H9 (cell line): ENCODE data around the gene UVRAG. TPM values are rescaled to one million over a fixed set of nuclear protein-coding genes. Genes with fewer than 3 reads are reported as not detected.
A peak's percentile ranks its signal among the peaks of the same experiment; 100 is the strongest.

Experiments
- DNase-seq: peaks from one replicate; pipeline ENCODE4 v3.0.0-alpha.2; 2017
- H2AFZ ChIP-seq: one replicate; pipeline ENCODE4 v1.6.1; 2013; ENCODE audit warnings: mild to moderate bottlenecking, low read length, control low read depth, moderate library complexity
- H2AK5ac ChIP-seq: 2 replicates; pipeline ENCODE4 v1.6.1; 2013; ENCODE audit warnings: low read length, control low read depth, mixed read lengths; ENCODE audit not compliant: insufficient read length
- H2BK120ac ChIP-seq: one replicate; pipeline ENCODE4 v1.6.1; 2013; ENCODE audit warnings: low read depth, mild to moderate bottlenecking, low read length, control low read depth, inconsistent platforms; ENCODE audit not compliant: poor library complexity, severe bottlenecking
- H2BK12ac ChIP-seq: 2 replicates; pipeline ENCODE4 v1.6.1; 2013; ENCODE audit warnings: low read length, control low read depth, mixed read lengths, low read depth; ENCODE audit not compliant: insufficient read length
- H2BK15ac ChIP-seq: 2 replicates; pipeline ENCODE4 v1.6.1; 2013; ENCODE audit warnings: low read depth, low read length, control low read depth
- H2BK20ac ChIP-seq: one replicate; pipeline ENCODE4 v1.6.1; 2013; ENCODE audit warnings: low read depth, mild to moderate bottlenecking, low read length, control low read depth, inconsistent platforms; ENCODE audit not compliant: poor library complexity, severe bottlenecking
- H2BK5ac ChIP-seq: 2 replicates; pipeline ENCODE4 v1.6.1; 2013; ENCODE audit warnings: low read length, control low read depth, mixed read lengths; ENCODE audit not compliant: insufficient read length
- H3K14ac ChIP-seq: 2 replicates; pipeline ENCODE4 v1.6.1; 2013; ENCODE audit warnings: low read length, control low read depth; ENCODE audit not compliant: insufficient read depth
- H3K18ac ChIP-seq: 2 replicates; pipeline ENCODE4 v1.6.1; 2013; ENCODE audit warnings: low read depth, mild to moderate bottlenecking, mixed read lengths, low read length, control low read depth; ENCODE audit not compliant: insufficient read length
- H3K23ac ChIP-seq: 2 replicates; pipeline ENCODE4 v1.6.1; 2013; ENCODE audit warnings: low read length, control low read depth, mixed read lengths, low read depth; ENCODE audit not compliant: insufficient read length
- H3K23me2 ChIP-seq: 2 replicates; pipeline ENCODE4 v1.6.1; 2013; ENCODE audit warnings: low read depth, mild to moderate bottlenecking, mixed read lengths, low read length, control low read depth; ENCODE audit not compliant: insufficient read length, poor library complexity, severe bottlenecking
- H3K27ac ChIP-seq: 2 replicates; pipeline ENCODE4 v1.5.1; 2013; ENCODE audit warnings: low read length, control low read depth, mixed read lengths, low read depth; ENCODE audit not compliant: insufficient read length
- H3K27me3 ChIP-seq: 2 replicates; pipeline ENCODE4 v1.6.1; 2013; ENCODE audit warnings: low read length, control low read depth, inconsistent platforms; ENCODE audit not compliant: insufficient read depth
- H3K4ac ChIP-seq: 2 replicates; pipeline ENCODE4 v1.6.1; 2013; ENCODE audit warnings: low read depth, mild to moderate bottlenecking, control low read depth, inconsistent platforms, low read length, moderate library complexity
- H3K4me1 ChIP-seq: 2 replicates; pipeline ENCODE4 v1.6.1; 2013; ENCODE audit warnings: low read length, control low read depth, inconsistent platforms; ENCODE audit not compliant: insufficient read depth
- H3K4me2 ChIP-seq: 2 replicates; pipeline ENCODE4 v1.6.1; 2013; ENCODE audit warnings: low read length, control low read depth, mixed read lengths; ENCODE audit not compliant: insufficient read length, insufficient read depth
- H3K56ac ChIP-seq: 2 replicates; pipeline ENCODE4 v1.6.1; 2013; ENCODE audit warnings: low read depth, mild to moderate bottlenecking, mixed read lengths, low read length, control low read depth; ENCODE audit not compliant: insufficient read length
- H3K79me1 ChIP-seq: 2 replicates; pipeline ENCODE4 v1.6.1; 2013; ENCODE audit warnings: low read depth, mild to moderate bottlenecking, moderate library complexity, low read length, control low read depth, inconsistent platforms; ENCODE audit not compliant: insufficient read depth, poor library complexity, severe bottlenecking
- H3K79me2 ChIP-seq: 2 replicates; pipeline ENCODE4 v1.6.1; 2013; ENCODE audit warnings: low read length, control low read depth, inconsistent platforms; ENCODE audit not compliant: insufficient read depth
- H3K9ac ChIP-seq: 2 replicates; pipeline ENCODE4 v1.6.1; 2013; ENCODE audit warnings: low read length, control low read depth, mixed read lengths; ENCODE audit not compliant: insufficient read length; ENCODE audit errors: extremely low read depth
- H3K9me3 ChIP-seq: one replicate; pipeline ENCODE4 v1.6.1; 2013; ENCODE audit warnings: low read depth, low read length, inconsistent platforms; ENCODE audit not compliant: control insufficient read depth
- H3T11ph ChIP-seq: one replicate; pipeline ENCODE4 v1.6.1; 2013; ENCODE audit warnings: mild to moderate bottlenecking, low read length, control low read depth, inconsistent platforms
- H4K20me1 ChIP-seq: one replicate; pipeline ENCODE4 v1.6.1; 2013; ENCODE audit not compliant: control insufficient read depth, insufficient read length, insufficient read depth
- H4K5ac ChIP-seq: 2 replicates; pipeline ENCODE4 v1.6.1; 2013; ENCODE audit warnings: low read depth, mild to moderate bottlenecking, mixed read lengths, low read length, control low read depth; ENCODE audit not compliant: insufficient read length
- H4K8ac ChIP-seq: replicated peaks from 2 replicates; pipeline ENCODE4 v1.6.1; 2013; ENCODE audit warnings: low read length, control low read depth, mixed read lengths, low read depth; ENCODE audit not compliant: insufficient read length
- H4K91ac ChIP-seq: 2 replicates; pipeline ENCODE4 v1.6.1; 2013; ENCODE audit warnings: low read depth, mild to moderate bottlenecking, moderate library complexity, mixed read lengths, low read length, control low read depth; ENCODE audit not compliant: insufficient read length
- H3K27ac Mint-ChIP-seq, 3 experiments: 2 replicates in 2 of 3; 3 replicates in 1 of 3; pipeline ENCODE4 v1.8.0; 2020 to 2021; ENCODE audit warnings: mixed read lengths in 3 of 3, mild to moderate bottlenecking in 1 of 3, moderate library complexity in 1 of 3
- H3K27me3 Mint-ChIP-seq: 2 replicates; pipeline ENCODE4 v1.8.0; 2021; ENCODE audit warnings: low read depth, mild to moderate bottlenecking, moderate library complexity, mixed read lengths
- H3K36me3 Mint-ChIP-seq, 3 experiments: 2 replicates in 2 of 3; 3 replicates in 1 of 3; pipeline ENCODE4 v1.8.0; 2020 to 2021; ENCODE audit warnings: low read depth in 3 of 3, mixed read lengths in 3 of 3; ENCODE audit not compliant: insufficient read depth in 1 of 3
- H3K4me1 Mint-ChIP-seq, 2 experiments: 2 replicates each; pipeline ENCODE4 v1.8.0; 2020; ENCODE audit warnings: mixed read lengths in 2 of 2
- H3K4me3 Mint-ChIP-seq, 2 experiments: 2 replicates in 1 of 2; 3 replicates in 1 of 2; pipeline ENCODE4 v1.8.0; 2020 to 2021; ENCODE audit warnings: mild to moderate bottlenecking in 2 of 2, mixed read lengths in 2 of 2, moderate library complexity in 1 of 2
- H3K9me3 Mint-ChIP-seq, 2 experiments: 2 replicates in 1 of 2; 3 replicates in 1 of 2; pipeline ENCODE4 v1.8.0; 2020; ENCODE audit warnings: mild to moderate bottlenecking in 2 of 2, mixed read lengths in 2 of 2, moderate library complexity in 1 of 2
- WGBS: extraction: QIAGEN DNeasy Blood & Tissue Kit; methylation state at CpG from one replicate; pipeline ENCODE4 v1.1.7; 2013; ENCODE audit warnings: missing lambda C conversion rate, low lambda C conversion rate, mixed read lengths; ENCODE audit not compliant: insufficient read length; ENCODE audit errors: extremely low coverage; 5-methylcytosine and 5-hydroxymethylcytosine counted together
- total RNA-seq: library from RNA; stranded (reverse); gene quantifications from 2 replicates; pipeline ENCODE4 v1.2.1, GENCODE V29; 2021
- TF ChIP-seq, protein P1 (sequence below): fragments of 200-600 bp; sonication (generic); conservative IDR thresholded peaks from 3 replicates; pipeline ENCODE4 v1.8.0; 2021; ENCODE audit warnings: antibody characterized with exemption, mild to moderate bottlenecking

UVRAG gene
- total RNA-seq, 1 experiment from 2014 or later, result 18.5 TPM

DNA sequence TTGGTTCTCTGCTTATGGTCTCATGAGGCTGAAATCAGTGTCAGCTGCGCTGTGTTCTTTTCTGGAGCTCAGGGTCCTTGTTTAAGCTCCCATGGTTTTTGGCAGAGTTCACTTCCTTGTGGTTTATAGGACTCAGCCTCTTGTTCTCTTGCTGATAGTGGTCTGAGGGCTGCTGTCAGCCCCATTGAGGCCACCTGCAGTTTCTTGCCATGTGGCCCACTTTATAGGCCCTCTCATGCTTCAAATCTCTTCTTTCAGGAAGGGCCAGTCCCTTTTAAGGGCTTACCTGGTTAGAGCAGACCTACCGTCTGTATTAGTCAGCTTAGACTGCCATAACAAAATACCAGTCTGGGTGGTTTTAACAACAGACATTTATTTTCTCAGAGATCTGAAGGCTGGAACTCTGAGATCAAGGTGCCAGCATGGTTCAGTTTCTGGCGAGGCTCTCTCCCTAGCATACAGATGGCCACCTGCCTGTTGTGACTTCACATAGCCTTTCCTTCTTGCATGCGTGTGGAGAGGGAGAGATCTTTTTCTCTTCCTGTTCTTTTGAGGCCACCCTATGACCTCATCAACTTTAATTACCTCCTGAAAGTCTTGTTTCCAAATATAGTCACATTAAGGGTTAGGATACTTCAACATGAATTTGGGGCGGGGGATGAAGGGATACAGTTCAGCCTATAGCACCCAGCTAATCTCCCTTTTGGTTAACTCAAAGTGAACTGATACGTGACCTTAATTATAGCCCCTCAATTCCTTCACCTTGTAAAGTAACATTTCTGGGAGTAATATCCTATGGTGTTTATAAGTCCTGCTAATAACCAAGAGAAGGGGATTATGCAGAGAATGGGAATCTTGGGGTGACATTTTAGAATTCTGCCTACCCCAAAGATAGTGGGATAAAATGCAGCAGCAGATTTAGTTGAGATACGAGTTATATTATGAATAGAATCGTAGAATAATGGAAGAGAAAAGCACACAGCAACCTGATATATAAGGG lies 131.8 kb downstream of the UVRAG start:
- Histone ChIP-seq H2BK12ac (no peak overlapping the region), H3K9ac (no peak overlapping the region), H2AK5ac (no peak overlapping the region), H2BK5ac (no peak overlapping the region), H2BK20ac (no peak overlapping the region), H3K23ac (no peak overlapping the region), H2AFZ (no peak overlapping the region), H3K4me2 (no peak overlapping the region), H3K18ac (no peak overlapping the region), H4K20me1 (no peaks in the 10 kb centered on the region), H3T11ph (no peak overlapping the region), H2BK15ac (no peak overlapping the region), H3K4ac (no peak overlapping the region), H3K79me1 (no peaks in the 10 kb centered on the region), H3K9me3 (no peaks in the 10 kb centered on the region), H2BK120ac (no peak overlapping the region), H3K27me3 (no peaks in the 10 kb centered on the region), H3K4me1 (0 out of 2 replicates have a peak, but pooled peaks cover 3% of the 10 kb centered on the region), H3K14ac (no peak overlapping the region), H3K27ac (no peak overlapping the region), H3K79me2 (no peaks in the 10 kb centered on the region), H3K56ac (no peak overlapping the region), H4K91ac (no peak overlapping the region), H4K5ac (no peak overlapping the region), H3K23me2 (no peaks in the 10 kb centered on the region), H4K8ac (no peak overlapping the region)
- H3K27me3 Mint-ChIP-seq, result no peaks in the 10 kb centered on the region
- no peak overlapping the region for H3K4me3 Mint-ChIP-seq
- no peaks in the 10 kb centered on the region for H3K36me3 Mint-ChIP-seq
- no peaks in the 10 kb centered on the region for H3K9me3 Mint-ChIP-seq
- 100% methylated on average over 1 of the region's 8 CpGs for WGBS
- DNase-seq, result peak; percentile 31
- TF ChIP-seq, protein P1, sequence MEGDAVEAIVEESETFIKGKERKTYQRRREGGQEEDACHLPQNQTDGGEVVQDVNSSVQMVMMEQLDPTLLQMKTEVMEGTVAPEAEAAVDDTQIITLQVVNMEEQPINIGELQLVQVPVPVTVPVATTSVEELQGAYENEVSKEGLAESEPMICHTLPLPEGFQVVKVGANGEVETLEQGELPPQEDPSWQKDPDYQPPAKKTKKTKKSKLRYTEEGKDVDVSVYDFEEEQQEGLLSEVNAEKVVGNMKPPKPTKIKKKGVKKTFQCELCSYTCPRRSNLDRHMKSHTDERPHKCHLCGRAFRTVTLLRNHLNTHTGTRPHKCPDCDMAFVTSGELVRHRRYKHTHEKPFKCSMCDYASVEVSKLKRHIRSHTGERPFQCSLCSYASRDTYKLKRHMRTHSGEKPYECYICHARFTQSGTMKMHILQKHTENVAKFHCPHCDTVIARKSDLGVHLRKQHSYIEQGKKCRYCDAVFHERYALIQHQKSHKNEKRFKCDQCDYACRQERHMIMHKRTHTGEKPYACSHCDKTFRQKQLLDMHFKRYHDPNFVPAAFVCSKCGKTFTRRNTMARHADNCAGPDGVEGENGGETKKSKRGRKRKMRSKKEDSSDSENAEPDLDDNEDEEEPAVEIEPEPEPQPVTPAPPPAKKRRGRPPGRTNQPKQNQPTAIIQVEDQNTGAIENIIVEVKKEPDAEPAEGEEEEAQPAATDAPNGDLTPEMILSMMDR, result no peak
- peaks cover 9 to 16% of the 10 kb centered on the region in 2 experiments for H3K4me1 Mint-ChIP-seq
- no peak overlapping the region for H3K27ac Mint-ChIP-seq
